GM23338 (cell line): Measurements from ENCODE around the gene DOK1. TPM values are rescaled to one million over a fixed set of nuclear protein-coding genes. Genes with fewer than 3 reads are reported as not detected.

Experiments
- ATAC-seq: fragments of 200-7000 bp; cut with Tn5 transposase; 3 replicates; pipeline ENCODE4 v1.9.1; 2020
- DNase-seq: peaks from one replicate; pipeline ENCODE4 v3.0.0-alpha.2; 2015; ENCODE audit warnings: low spot score
- H2AFZ ChIP-seq: fragments of 200-600 bp; sonication (generic); 2 replicates; pipeline ENCODE4 v1.8.0; 2016; ENCODE audit warnings: antibody characterized with exemption, mild to moderate bottlenecking, moderate library complexity
- H3F3A ChIP-seq: fragments of 200-600 bp; sonication (generic); replicated peaks from 2 replicates; pipeline ENCODE4 v1.8.0; 2017; ENCODE audit warnings: antibody characterized with exemption, mixed run types, low read depth
- H3K27ac ChIP-seq: fragments of 200-600 bp; sonication (generic); 2 replicates; pipeline ENCODE4 v1.6.1; 2016; ENCODE audit warnings: low read depth
- H3K27me3 ChIP-seq: fragments of 200-600 bp; sonication (generic); 2 replicates; pipeline ENCODE4 v1.8.0; 2016; ENCODE audit warnings: mild to moderate bottlenecking, mixed run types, moderate library complexity; ENCODE audit not compliant: insufficient read depth
- H3K36me3 ChIP-seq: fragments of 200-600 bp; sonication (generic); 2 replicates; pipeline ENCODE4 v1.8.0; 2016; ENCODE audit warnings: mild to moderate bottlenecking; ENCODE audit not compliant: insufficient read depth
- H3K4me1 ChIP-seq: fragments of 200-600 bp; sonication (generic); 2 replicates; pipeline ENCODE4 v1.8.0; 2016; ENCODE audit warnings: mild to moderate bottlenecking, moderate library complexity; ENCODE audit not compliant: insufficient read depth
- H3K4me2 ChIP-seq: fragments of 200-600 bp; sonication (generic); 2 replicates; pipeline ENCODE4 v1.7.1; 2017; ENCODE audit warnings: mixed run types
- H3K4me3 ChIP-seq: fragments of 200-600 bp; sonication (generic); 2 replicates; pipeline ENCODE4 v1.6.1; 2016; ENCODE audit warnings: mixed run types
- H3K79me2 ChIP-seq: fragments of 200-600 bp; sonication (generic); replicated peaks from 2 replicates; pipeline ENCODE4 v1.8.0; 2017; ENCODE audit warnings: mild to moderate bottlenecking; ENCODE audit not compliant: insufficient read depth
- H3K9me2 ChIP-seq: fragments of 200-600 bp; sonication (generic); 2 replicates; pipeline ENCODE4 v1.8.0; 2017; ENCODE audit not compliant: insufficient read depth
- H4K20me1 ChIP-seq: fragments of 200-600 bp; sonication (generic); replicated peaks from 2 replicates; pipeline ENCODE4 v1.8.0; 2017; ENCODE audit warnings: mild to moderate bottlenecking; ENCODE audit not compliant: insufficient read depth
- H3K27ac Mint-ChIP-seq: 2 replicates; pipeline ENCODE4 v1.8.0; 2020; ENCODE audit warnings: inconsistent platforms, mild to moderate bottlenecking, moderate library complexity, mixed read lengths
- H3K27me3 Mint-ChIP-seq: 3 replicates; pipeline ENCODE4 v1.8.0; 2022; ENCODE audit warnings: low read depth, mild to moderate bottlenecking, moderate library complexity, mixed read lengths, inconsistent platforms; ENCODE audit not compliant: insufficient read depth, poor library complexity
- H3K36me3 Mint-ChIP-seq: 3 replicates; pipeline ENCODE4 v1.8.0; 2021; ENCODE audit warnings: low read depth, mild to moderate bottlenecking, inconsistent platforms, moderate library complexity, mixed read lengths
- H3K4me1 Mint-ChIP-seq: 3 replicates; pipeline ENCODE4 v1.8.0; 2020; ENCODE audit warnings: mild to moderate bottlenecking, inconsistent platforms, mixed read lengths
- H3K4me3 Mint-ChIP-seq: 3 replicates; pipeline ENCODE4 v1.8.0; 2021; ENCODE audit warnings: moderate library complexity, mild to moderate bottlenecking, inconsistent platforms, mixed read lengths
- H3K9me3 Mint-ChIP-seq: 3 replicates; pipeline ENCODE4 v1.8.0; 2020; ENCODE audit warnings: moderate library complexity, mild to moderate bottlenecking, inconsistent platforms, mixed read lengths
- CREB1 ChIP-seq: fragments of 250-450 bp; sonication (Bioruptor Pico); IDR thresholded peaks from 2 replicates; pipeline ENCODE4 v1.5.0; 2020; ENCODE audit warnings: low read depth, mild to moderate bottlenecking, moderate library complexity
- EZH2phosphoT487 ChIP-seq: fragments of 200-600 bp; sonication (generic); IDR thresholded peaks from one replicate; pipeline ENCODE4 v1.8.1; 2018; ENCODE audit warnings: antibody characterized with exemption; ENCODE audit not compliant: unreplicated experiment
- NANOG ChIP-seq: IDR thresholded peaks from 2 replicates; pipeline ENCODE4 v1.6.1; 2016; ENCODE audit warnings: antibody characterized with exemption, borderline replicate concordance
- POLR2AphosphoS5 ChIP-seq: IDR thresholded peaks from 2 replicates; pipeline ENCODE4 v1.6.1; 2016; ENCODE audit warnings: antibody characterized with exemption, low read depth
- ZNF114 ChIP-seq: fragments of 250-450 bp; sonication (Bioruptor Pico); IDR thresholded peaks from 2 replicates; pipeline ENCODE4 v1.5.0; 2020; ENCODE audit warnings: mild to moderate bottlenecking, moderate library complexity
- ZNF331 ChIP-seq: fragments of 250-450 bp; sonication (Bioruptor Pico); IDR thresholded peaks from 2 replicates; pipeline ENCODE4 v1.5.0; 2020; ENCODE audit warnings: low read depth, mild to moderate bottlenecking, moderate library complexity
- polyA plus RNA-seq: library from polyadenylated mRNA; unstranded; fragments of >200 nt; fragmentation: Nextera tagmentation; extraction: Ambion mirVana; gene quantifications from 2 replicates; pipeline ENCODE4 v1.2.1, GENCODE V29; 2016
- total RNA-seq: library from RNA; depleted of rRNA; stranded (reverse); fragments of >200 nt; shearing (Covaris generic); gene quantifications from 2 replicates; pipeline ENCODE4 v1.2.3, GENCODE V29; 2014
- TF ChIP-seq, protein P1 (sequence below), 2 experiments: fragments of 200-600 bp in 1 of 2; sonication (generic) in 1 of 2; conservative IDR thresholded peaks; 2 replicates each; pipeline versions ENCODE4 v1.5.1 to v1.6.1; 2016 to 2017; ENCODE audit warnings: antibody characterized with exemption in 2 of 2, low read depth in 2 of 2, mild to moderate bottlenecking in 2 of 2, moderate library complexity in 1 of 2
- TF ChIP-seq, protein P2 (sequence below): IDR thresholded peaks from one replicate; pipeline ENCODE4 v1.6.1; 2018; ENCODE audit warnings: antibody characterized with exemption; ENCODE audit not compliant: unreplicated experiment

Gene DOK1
- total and polyA plus RNA-seq, 2 experiments from 2014 or later: 3.9 to 15.5 TPM

DNA sequence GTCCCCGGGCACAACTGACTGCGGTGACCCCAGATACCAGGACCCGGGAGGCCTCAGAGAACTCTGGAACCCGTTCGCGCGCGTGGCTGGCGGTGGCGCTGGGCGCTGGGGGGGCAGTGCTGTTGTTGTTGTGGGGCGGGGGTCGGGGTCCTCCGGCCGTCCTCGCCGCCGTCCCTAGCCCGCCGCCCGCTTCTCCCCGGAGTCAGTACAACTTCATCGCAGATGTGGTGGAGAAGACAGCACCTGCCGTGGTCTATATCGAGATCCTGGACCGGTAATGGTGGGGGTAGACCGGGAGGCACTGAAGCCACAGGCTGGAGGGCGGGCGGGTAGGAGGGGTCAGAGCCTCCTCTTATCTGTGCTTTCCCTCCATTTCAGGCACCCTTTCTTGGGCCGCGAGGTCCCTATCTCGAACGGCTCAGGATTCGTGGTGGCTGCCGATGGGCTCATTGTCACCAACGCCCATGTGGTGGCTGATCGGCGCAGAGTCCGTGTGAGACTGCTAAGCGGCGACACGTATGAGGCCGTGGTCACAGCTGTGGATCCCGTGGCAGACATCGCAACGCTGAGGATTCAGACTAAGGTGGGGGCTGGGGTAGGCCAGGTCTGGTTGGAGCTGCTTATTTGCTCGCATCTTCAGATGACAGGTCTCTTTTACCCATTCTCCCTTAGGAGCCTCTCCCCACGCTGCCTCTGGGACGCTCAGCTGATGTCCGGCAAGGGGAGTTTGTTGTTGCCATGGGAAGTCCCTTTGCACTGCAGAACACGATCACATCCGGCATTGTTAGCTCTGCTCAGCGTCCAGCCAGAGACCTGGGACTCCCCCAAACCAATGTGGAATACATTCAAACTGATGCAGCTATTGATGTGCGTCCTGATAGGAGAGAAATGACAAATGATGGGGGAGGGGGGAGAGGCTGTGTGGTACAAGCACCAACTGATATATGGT lies 24.0 kb upstream of the DOK1 start:
- Mint-ChIP-seq H3K36me3 (peaks cover 55% of the 10 kb centered on the region), H3K9me3 (no peaks in the 10 kb centered on the region; the same call in 2 of the 3 replicates), H3K4me1 (peaks cover 19% of the 10 kb centered on the region), H3K4me3 (peak overlapping the region; percentile 100), H3K27me3 (peaks cover 18% of the 10 kb centered on the region), H3K27ac (no peak overlapping the region; the same call in 1 of the 2 replicates)
- H3K4me2 ChIP-seq: peak overlapping the region; percentile 93
- H3F3A ChIP-seq: 0 out of 2 replicates have a peak, but pooled peaks cover 12% of the 10 kb centered on the region
- H3K79me2 ChIP-seq: peaks cover 18% of the 10 kb centered on the region
- H3K9me2 ChIP-seq: no peaks in the 10 kb centered on the region
- peak; percentile 23 for ATAC-seq
- H3K4me1 ChIP-seq: peaks cover 7% of the 10 kb centered on the region; the same call in 1 of the 2 replicates
- peaks cover 11% of the 10 kb centered on the region for H3K36me3 ChIP-seq
- H3K27ac ChIP-seq: no peak overlapping the region
- peak; percentile 57 for DNase-seq
- peaks cover 9% of the 10 kb centered on the region; the same call in 1 of the 2 replicates for H4K20me1 ChIP-seq
- peak overlapping the region; percentile 97 for H2AFZ ChIP-seq
- H3K4me3 ChIP-seq: peak overlapping the region; percentile 100
- H3K27me3 ChIP-seq: no peaks in the 10 kb centered on the region
- TF ChIP-seq POLR2AphosphoS5: no peak

DNA sequence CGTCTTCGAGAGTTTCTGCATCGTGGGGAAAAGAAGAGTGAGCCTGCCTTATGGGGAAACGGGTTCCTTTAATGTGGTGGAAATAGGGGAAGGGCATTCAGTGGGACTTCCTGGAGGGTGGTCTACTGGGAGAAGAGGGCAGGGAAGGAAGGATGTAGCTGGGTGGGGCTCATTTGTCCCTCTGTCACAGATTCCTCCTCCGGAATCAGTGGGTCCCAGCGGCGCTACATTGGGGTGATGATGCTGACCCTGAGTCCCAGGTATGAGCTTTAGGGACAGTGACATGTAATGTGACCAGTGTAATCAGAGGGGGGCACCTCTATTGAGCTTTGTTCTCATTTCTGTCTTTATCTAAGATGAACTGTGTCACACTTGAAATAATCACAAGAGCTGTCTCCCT lies 22.9 kb upstream of the DOK1 start:
- DNase-seq (no peak), ATAC-seq (no peak)
- Histone ChIP-seq H3K4me3 (no peak overlapping the region), H3F3A (0 out of 2 replicates have a peak, but pooled peaks cover 9% of the 10 kb centered on the region), H3K4me2 (no peak overlapping the region), H4K20me1 (peaks cover 7% of the 10 kb centered on the region; the same call in 1 of the 2 replicates), H3K9me2 (no peaks in the 10 kb centered on the region), H3K79me2 (peaks cover 18% of the 10 kb centered on the region), H3K36me3 (peaks cover 8% of the 10 kb centered on the region), H3K4me1 (peaks cover 7% of the 10 kb centered on the region; the same call in 1 of the 2 replicates), H2AFZ (no peak overlapping the region), H3K27me3 (no peaks in the 10 kb centered on the region), H3K27ac (no peak overlapping the region)
- peaks cover 12% of the 10 kb centered on the region for H3K27me3 Mint-ChIP-seq
- H3K27ac Mint-ChIP-seq: no peak overlapping the region
- no peak overlapping the region; the same call in 2 of the 3 replicates for H3K4me3 Mint-ChIP-seq
- no peaks in the 10 kb centered on the region; the same call in 2 of the 3 replicates for H3K9me3 Mint-ChIP-seq
- peaks cover 14% of the 10 kb centered on the region for H3K4me1 Mint-ChIP-seq
- TF ChIP-seq EZH2phosphoT487 (no peak), NANOG (no peak)
- TF ChIP-seq, protein P1, sequence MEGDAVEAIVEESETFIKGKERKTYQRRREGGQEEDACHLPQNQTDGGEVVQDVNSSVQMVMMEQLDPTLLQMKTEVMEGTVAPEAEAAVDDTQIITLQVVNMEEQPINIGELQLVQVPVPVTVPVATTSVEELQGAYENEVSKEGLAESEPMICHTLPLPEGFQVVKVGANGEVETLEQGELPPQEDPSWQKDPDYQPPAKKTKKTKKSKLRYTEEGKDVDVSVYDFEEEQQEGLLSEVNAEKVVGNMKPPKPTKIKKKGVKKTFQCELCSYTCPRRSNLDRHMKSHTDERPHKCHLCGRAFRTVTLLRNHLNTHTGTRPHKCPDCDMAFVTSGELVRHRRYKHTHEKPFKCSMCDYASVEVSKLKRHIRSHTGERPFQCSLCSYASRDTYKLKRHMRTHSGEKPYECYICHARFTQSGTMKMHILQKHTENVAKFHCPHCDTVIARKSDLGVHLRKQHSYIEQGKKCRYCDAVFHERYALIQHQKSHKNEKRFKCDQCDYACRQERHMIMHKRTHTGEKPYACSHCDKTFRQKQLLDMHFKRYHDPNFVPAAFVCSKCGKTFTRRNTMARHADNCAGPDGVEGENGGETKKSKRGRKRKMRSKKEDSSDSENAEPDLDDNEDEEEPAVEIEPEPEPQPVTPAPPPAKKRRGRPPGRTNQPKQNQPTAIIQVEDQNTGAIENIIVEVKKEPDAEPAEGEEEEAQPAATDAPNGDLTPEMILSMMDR (conservative IDR thresholded peaks at IDR 0.05; ENCODE audit: low read depth in 2 of 2): no peak
- H3K36me3 Mint-ChIP-seq: peaks cover 48% of the 10 kb centered on the region

DNA sequence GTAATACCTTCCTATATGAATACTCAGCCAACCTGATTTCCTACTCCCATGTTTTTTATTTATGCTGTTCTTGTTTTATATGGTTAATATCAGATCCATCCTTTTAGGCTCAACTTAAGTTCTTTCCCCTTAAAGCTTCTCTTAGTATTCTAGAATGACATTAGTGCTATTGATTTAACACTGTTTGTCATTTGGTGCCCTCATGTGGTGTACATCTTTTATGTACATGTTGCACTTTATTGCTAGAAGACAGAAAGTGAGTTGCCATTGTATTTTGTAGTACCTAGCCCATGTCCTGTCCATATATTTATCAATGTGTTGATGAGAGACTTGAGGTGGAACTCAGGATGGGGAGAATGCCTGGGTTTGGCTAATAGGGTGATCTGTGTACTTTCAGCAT lies 22.3 kb upstream of the DOK1 start:
- Histone ChIP-seq H3K27ac (no peak overlapping the region), H4K20me1 (peaks cover 5% of the 10 kb centered on the region; the same call in 1 of the 2 replicates), H3K4me2 (no peak overlapping the region), H3K4me3 (no peak overlapping the region), H3K9me2 (no peaks in the 10 kb centered on the region), H3K4me1 (peaks cover 7% of the 10 kb centered on the region; the same call in 1 of the 2 replicates), H3K36me3 (peaks cover 2% of the 10 kb centered on the region; the same call in 1 of the 2 replicates), H2AFZ (no peak overlapping the region), H3K79me2 (peaks cover 18% of the 10 kb centered on the region), H3K27me3 (no peaks in the 10 kb centered on the region), H3F3A (0 out of 2 replicates have a peak, but pooled peaks cover 6% of the 10 kb centered on the region)
- Mint-ChIP-seq H3K9me3 (no peaks in the 10 kb centered on the region; the same call in 2 of the 3 replicates), H3K36me3 (peaks cover 42% of the 10 kb centered on the region), H3K4me1 (peaks cover 14% of the 10 kb centered on the region), H3K4me3 (no peak overlapping the region; the same call in 2 of the 3 replicates), H3K27me3 (peaks cover 9% of the 10 kb centered on the region), H3K27ac (no peak overlapping the region)
- DNase-seq (no peak), ATAC-seq (no peak)
- TF ChIP-seq ZNF114 (CRISPR knock-in tag): no peak
- TF ChIP-seq, protein P1 (conservative IDR thresholded peaks at IDR 0.05; ENCODE audit: low read depth in 2 of 2): no peak; a peak in 1 of 4 replicates
- no peak for TF ChIP-seq ZNF331 (CRISPR knock-in tag)
- no peak for TF ChIP-seq CREB1 (CRISPR knock-in tag)
- TF ChIP-seq EZH2phosphoT487: no peak
- TF ChIP-seq POLR2AphosphoS5: no peak
- TF ChIP-seq, protein P2, sequence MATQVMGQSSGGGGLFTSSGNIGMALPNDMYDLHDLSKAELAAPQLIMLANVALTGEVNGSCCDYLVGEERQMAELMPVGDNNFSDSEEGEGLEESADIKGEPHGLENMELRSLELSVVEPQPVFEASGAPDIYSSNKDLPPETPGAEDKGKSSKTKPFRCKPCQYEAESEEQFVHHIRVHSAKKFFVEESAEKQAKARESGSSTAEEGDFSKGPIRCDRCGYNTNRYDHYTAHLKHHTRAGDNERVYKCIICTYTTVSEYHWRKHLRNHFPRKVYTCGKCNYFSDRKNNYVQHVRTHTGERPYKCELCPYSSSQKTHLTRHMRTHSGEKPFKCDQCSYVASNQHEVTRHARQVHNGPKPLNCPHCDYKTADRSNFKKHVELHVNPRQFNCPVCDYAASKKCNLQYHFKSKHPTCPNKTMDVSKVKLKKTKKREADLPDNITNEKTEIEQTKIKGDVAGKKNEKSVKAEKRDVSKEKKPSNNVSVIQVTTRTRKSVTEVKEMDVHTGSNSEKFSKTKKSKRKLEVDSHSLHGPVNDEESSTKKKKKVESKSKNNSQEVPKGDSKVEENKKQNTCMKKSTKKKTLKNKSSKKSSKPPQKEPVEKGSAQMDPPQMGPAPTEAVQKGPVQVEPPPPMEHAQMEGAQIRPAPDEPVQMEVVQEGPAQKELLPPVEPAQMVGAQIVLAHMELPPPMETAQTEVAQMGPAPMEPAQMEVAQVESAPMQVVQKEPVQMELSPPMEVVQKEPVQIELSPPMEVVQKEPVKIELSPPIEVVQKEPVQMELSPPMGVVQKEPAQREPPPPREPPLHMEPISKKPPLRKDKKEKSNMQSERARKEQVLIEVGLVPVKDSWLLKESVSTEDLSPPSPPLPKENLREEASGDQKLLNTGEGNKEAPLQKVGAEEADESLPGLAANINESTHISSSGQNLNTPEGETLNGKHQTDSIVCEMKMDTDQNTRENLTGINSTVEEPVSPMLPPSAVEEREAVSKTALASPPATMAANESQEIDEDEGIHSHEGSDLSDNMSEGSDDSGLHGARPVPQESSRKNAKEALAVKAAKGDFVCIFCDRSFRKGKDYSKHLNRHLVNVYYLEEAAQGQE: no peak
